ENCODE measurements around the gene KIF25. TPM values are rescaled to one million over a fixed set of nuclear protein-coding genes. Genes with fewer than 3 reads are reported as not detected.
A peak's percentile ranks its signal among the peaks of the same experiment; 100 is the strongest.

The KIF25 gene
- total and polyA plus RNA-seq, 5 donors from 2014 or later, result not detected

- H3K27ac ChIP-seq (ENCODE audit: insufficient read depth, low read length, poor library complexity, severe bottlenecking), result no peak overlapping the region
- no peaks in the 10 kb centered on the region for H3K4me1 ChIP-seq (ENCODE audit: control insufficient read depth, insufficient read depth, low read length, poor library complexity, severe bottlenecking)
- no peaks in the 10 kb centered on the region for H3K27me3 ChIP-seq (ENCODE audit: control insufficient read depth, insufficient read depth, low read length)
- DNase-seq, result no peak
- no peak for ATAC-seq (ENCODE audit: low read depth in 2 of 2)
- Mint-ChIP-seq H3K4me3 (no peak overlapping the region), H3K36me3 (no peaks in the 10 kb centered on the region), H3K27me3 (no peaks in the 10 kb centered on the region), H3K9me3 (peaks cover 0 to 6% (median 0%) of the 10 kb centered on the region in 7 donors), H3K27ac (no peak overlapping the region), H3K4me1 (peaks cover 0 to 4% (median 0%) of the 10 kb centered on the region in 4 donors)
- no peaks in the 10 kb centered on the region for H3K9me3 ChIP-seq (ENCODE audit: control insufficient read depth in 2 of 2, low read length in 2 of 2)
- H3K4me3 ChIP-seq (ENCODE audit: low read depth, low read length), result no peak overlapping the region
- H3K36me3 ChIP-seq (ENCODE audit: control insufficient read depth, insufficient read depth, low read length), result no peaks in the 10 kb centered on the region
Measured at GRCh38 chr6:168022488-168023321, 25.2 kb downstream of the KIF25 start.

- H3K27me3 ChIP-seq (ENCODE audit: control insufficient read depth, insufficient read depth, low read length), result no peaks in the 10 kb centered on the region
- Mint-ChIP-seq H3K9me3 (peaks cover 0 to 4% (median 0%) of the 10 kb centered on the region in 7 donors), H3K4me3 (no peak overlapping the region), H3K27me3 (no peaks in the 10 kb centered on the region), H3K36me3 (no peaks in the 10 kb centered on the region), H3K27ac (no peak overlapping the region), H3K4me1 (peaks cover 0 to 4% (median under 1%) of the 10 kb centered on the region in 4 donors)
- DNase-seq (no peak), ATAC-seq (ENCODE audit: low read depth in 2 of 2) (no peak)
- no peak overlapping the region for H3K4me3 ChIP-seq (ENCODE audit: low read depth, low read length)
- H3K4me1 ChIP-seq (ENCODE audit: control insufficient read depth, insufficient read depth, low read length, poor library complexity, severe bottlenecking), result no peaks in the 10 kb centered on the region
- H3K9me3 ChIP-seq (ENCODE audit: control insufficient read depth in 2 of 2, low read length in 2 of 2), result no peaks in the 10 kb centered on the region
- no peak overlapping the region for H3K27ac ChIP-seq (ENCODE audit: insufficient read depth, low read length, poor library complexity, severe bottlenecking)
- H3K36me3 ChIP-seq (ENCODE audit: control insufficient read depth, insufficient read depth, low read length), result no peaks in the 10 kb centered on the region
Measured at GRCh38 chr6:168024951-168025510, 27.6 kb downstream of the KIF25 start.

- no peaks in the 10 kb centered on the region for H3K27me3 ChIP-seq (ENCODE audit: control insufficient read depth, insufficient read depth, low read length)
- peaks cover 0 to 4% (median under 1%) of the 10 kb centered on the region in 4 donors for H3K4me1 Mint-ChIP-seq
- H3K27ac ChIP-seq (ENCODE audit: insufficient read depth, low read length, poor library complexity, severe bottlenecking), result no peak overlapping the region
- no peaks in the 10 kb centered on the region for H3K27me3 Mint-ChIP-seq
- no peaks in the 10 kb centered on the region for H3K36me3 Mint-ChIP-seq
- ATAC-seq (ENCODE audit: low read depth in 2 of 2), result no peak
- peaks cover 0 to 4% (median 0%) of the 10 kb centered on the region in 7 donors for H3K9me3 Mint-ChIP-seq
- DNase-seq, result no peak
- no peak overlapping the region for H3K4me3 Mint-ChIP-seq
- no peaks in the 10 kb centered on the region for H3K9me3 ChIP-seq (ENCODE audit: control insufficient read depth in 2 of 2, low read length in 2 of 2)
- H3K27ac Mint-ChIP-seq, result no peak overlapping the region
- H3K4me3 ChIP-seq (ENCODE audit: low read depth, low read length), result no peak overlapping the region
- H3K36me3 ChIP-seq (ENCODE audit: control insufficient read depth, insufficient read depth, low read length), result no peaks in the 10 kb centered on the region
- H3K4me1 ChIP-seq (ENCODE audit: control insufficient read depth, insufficient read depth, low read length, poor library complexity, severe bottlenecking), result no peaks in the 10 kb centered on the region
Measured at GRCh38 chr6:168025831-168026710, 28.6 kb downstream of the KIF25 start.

GRCh38 chr6:168026925-168027324, 29.5 kb downstream of the KIF25 start:
- Mint-ChIP-seq H3K4me1 (peaks cover 0 to 4% (median under 1%) of the 10 kb centered on the region in 4 donors), H3K9me3 (peaks cover 0 to 4% (median 0%) of the 10 kb centered on the region in 7 donors), H3K36me3 (no peaks in the 10 kb centered on the region), H3K4me3 (no peak overlapping the region), H3K27ac (no peak overlapping the region), H3K27me3 (peaks cover 1% of the 10 kb centered on the region)
- no peak overlapping the region for H3K4me3 ChIP-seq (ENCODE audit: low read depth, low read length)
- H3K27me3 ChIP-seq (ENCODE audit: control insufficient read depth, insufficient read depth, low read length), result no peaks in the 10 kb centered on the region
- DNase-seq (no peak), ATAC-seq (ENCODE audit: low read depth in 2 of 2) (no peak)
- no peaks in the 10 kb centered on the region for H3K9me3 ChIP-seq (ENCODE audit: control insufficient read depth in 2 of 2, low read length in 2 of 2)
- H3K36me3 ChIP-seq (ENCODE audit: control insufficient read depth, insufficient read depth, low read length), result no peaks in the 10 kb centered on the region
- no peaks in the 10 kb centered on the region for H3K4me1 ChIP-seq (ENCODE audit: control insufficient read depth, insufficient read depth, low read length, poor library complexity, severe bottlenecking)
- H3K27ac ChIP-seq (ENCODE audit: insufficient read depth, low read length, poor library complexity, severe bottlenecking), result no peak overlapping the region

GRCh38 chr6:168027521-168027920, 30.1 kb downstream of the KIF25 start:
- H3K36me3 ChIP-seq (ENCODE audit: control insufficient read depth, insufficient read depth, low read length), result no peaks in the 10 kb centered on the region
- no peak overlapping the region for H3K4me3 Mint-ChIP-seq
- no peaks in the 10 kb centered on the region for H3K9me3 ChIP-seq (ENCODE audit: control insufficient read depth in 2 of 2, low read length in 2 of 2)
- no peak overlapping the region for H3K27ac ChIP-seq (ENCODE audit: insufficient read depth, low read length, poor library complexity, severe bottlenecking)
- no peak overlapping the region for H3K4me3 ChIP-seq (ENCODE audit: low read depth, low read length)
- no peaks in the 10 kb centered on the region for H3K27me3 ChIP-seq (ENCODE audit: control insufficient read depth, insufficient read depth, low read length)
- H3K4me1 Mint-ChIP-seq, result peaks cover 0 to 4% (median under 1%) of the 10 kb centered on the region in 4 donors
- no peaks in the 10 kb centered on the region for H3K4me1 ChIP-seq (ENCODE audit: control insufficient read depth, insufficient read depth, low read length, poor library complexity, severe bottlenecking)
- DNase-seq (no peak), ATAC-seq (ENCODE audit: low read depth in 2 of 2) (no peak)
- H3K27me3 Mint-ChIP-seq, result peaks cover 4% of the 10 kb centered on the region
- no peaks in the 10 kb centered on the region for H3K36me3 Mint-ChIP-seq
- peaks cover 0 to 4% (median 0%) of the 10 kb centered on the region in 7 donors for H3K9me3 Mint-ChIP-seq
- no peak overlapping the region for H3K27ac Mint-ChIP-seq

- peaks cover 4% of the 10 kb centered on the region for H3K27me3 Mint-ChIP-seq
- Histone ChIP-seq H3K36me3 (ENCODE audit: control insufficient read depth, insufficient read depth, low read length) (no peaks in the 10 kb centered on the region), H3K9me3 (ENCODE audit: control insufficient read depth in 2 of 2, low read length in 2 of 2) (no peaks in the 10 kb centered on the region), H3K27me3 (ENCODE audit: control insufficient read depth, insufficient read depth, low read length) (no peaks in the 10 kb centered on the region), H3K4me1 (ENCODE audit: control insufficient read depth, insufficient read depth, low read length, poor library complexity, severe bottlenecking) (no peaks in the 10 kb centered on the region), H3K4me3 (ENCODE audit: low read depth, low read length) (no peak overlapping the region), H3K27ac (ENCODE audit: insufficient read depth, low read length, poor library complexity, severe bottlenecking) (no peak overlapping the region)
- H3K36me3 Mint-ChIP-seq, result no peaks in the 10 kb centered on the region
- H3K27ac Mint-ChIP-seq, result no peak overlapping the region
- ATAC-seq (ENCODE audit: low read depth in 2 of 2), result no peak
- peaks cover 0 to 4% (median 0%) of the 10 kb centered on the region in 7 donors for H3K9me3 Mint-ChIP-seq
- H3K4me3 Mint-ChIP-seq, result no peak overlapping the region
- H3K4me1 Mint-ChIP-seq, result peaks cover 0 to 4% (median under 1%) of the 10 kb centered on the region in 4 donors
- no peak for DNase-seq
Measured at GRCh38 chr6:168028181-168028580, 30.7 kb downstream of the KIF25 start.

GRCh38 chr6:168029459-168030217, 32.2 kb downstream of the KIF25 start:
- Mint-ChIP-seq H3K4me3 (no peak overlapping the region), H3K36me3 (no peaks in the 10 kb centered on the region), H3K27ac (no peak overlapping the region), H3K27me3 (peaks cover 4% of the 10 kb centered on the region), H3K4me1 (peaks cover 0 to 4% (median under 1%) of the 10 kb centered on the region in 4 donors), H3K9me3 (peaks cover 0 to 7% (median 0%) of the 10 kb centered on the region in 7 donors)
- H3K27ac ChIP-seq (ENCODE audit: insufficient read depth, low read length, poor library complexity, severe bottlenecking), result no peak overlapping the region
- ATAC-seq (ENCODE audit: low read depth in 2 of 2) (peak in 1 of 2 donors; percentile 31), DNase-seq (no peak)
- no peaks in the 10 kb centered on the region for H3K9me3 ChIP-seq (ENCODE audit: control insufficient read depth in 2 of 2, low read length in 2 of 2)
- no peaks in the 10 kb centered on the region for H3K4me1 ChIP-seq (ENCODE audit: control insufficient read depth, insufficient read depth, low read length, poor library complexity, severe bottlenecking)
- H3K4me3 ChIP-seq (ENCODE audit: low read depth, low read length), result no peak overlapping the region
- H3K27me3 ChIP-seq (ENCODE audit: control insufficient read depth, insufficient read depth, low read length), result no peaks in the 10 kb centered on the region
- H3K36me3 ChIP-seq (ENCODE audit: control insufficient read depth, insufficient read depth, low read length), result no peaks in the 10 kb centered on the region
